Epithelial cell of esophagus (primary cell): ENCODE data around the gene INAVA.

Experiments used
- DNase-seq: peaks from one replicate; pipeline ENCODE4 v3.0.0; 2010; ENCODE audit warnings: low read depth
- H3K4me3 ChIP-seq: 2 replicates; pipeline ENCODE4 v1.5.1; 2011; ENCODE audit warnings: mild to moderate bottlenecking, low read length, control low read depth
- TF ChIP-seq, protein P1 (sequence below): IDR thresholded peaks from 2 replicates; pipeline ENCODE4 v1.5.1; 2011; ENCODE audit warnings: low read depth, mild to moderate bottlenecking, low read length, control low read depth, inconsistent platforms; ENCODE audit not compliant: insufficient read depth; ENCODE audit errors: missing control alignments

The INAVA gene

DNA sequence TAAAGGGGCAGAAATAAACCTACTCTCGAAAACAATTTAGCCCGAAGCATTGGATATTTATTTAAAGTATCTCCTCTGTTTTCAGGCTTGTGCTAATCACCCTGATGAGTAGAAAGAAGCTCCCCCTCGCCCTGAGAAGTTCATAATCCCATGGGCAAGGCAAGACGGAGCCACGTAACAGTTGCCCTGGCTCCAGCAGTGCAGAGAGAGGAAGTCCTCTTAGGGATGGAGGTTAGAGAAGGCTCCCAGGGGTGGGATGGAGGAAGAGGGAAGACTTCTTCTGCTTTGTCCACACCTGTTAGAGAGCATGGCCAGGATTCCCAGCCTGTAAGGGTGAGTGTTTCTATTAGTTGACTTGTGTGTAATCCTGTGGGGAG is 25.3 kb upstream of the INAVA start:
- TF ChIP-seq, protein P1, sequence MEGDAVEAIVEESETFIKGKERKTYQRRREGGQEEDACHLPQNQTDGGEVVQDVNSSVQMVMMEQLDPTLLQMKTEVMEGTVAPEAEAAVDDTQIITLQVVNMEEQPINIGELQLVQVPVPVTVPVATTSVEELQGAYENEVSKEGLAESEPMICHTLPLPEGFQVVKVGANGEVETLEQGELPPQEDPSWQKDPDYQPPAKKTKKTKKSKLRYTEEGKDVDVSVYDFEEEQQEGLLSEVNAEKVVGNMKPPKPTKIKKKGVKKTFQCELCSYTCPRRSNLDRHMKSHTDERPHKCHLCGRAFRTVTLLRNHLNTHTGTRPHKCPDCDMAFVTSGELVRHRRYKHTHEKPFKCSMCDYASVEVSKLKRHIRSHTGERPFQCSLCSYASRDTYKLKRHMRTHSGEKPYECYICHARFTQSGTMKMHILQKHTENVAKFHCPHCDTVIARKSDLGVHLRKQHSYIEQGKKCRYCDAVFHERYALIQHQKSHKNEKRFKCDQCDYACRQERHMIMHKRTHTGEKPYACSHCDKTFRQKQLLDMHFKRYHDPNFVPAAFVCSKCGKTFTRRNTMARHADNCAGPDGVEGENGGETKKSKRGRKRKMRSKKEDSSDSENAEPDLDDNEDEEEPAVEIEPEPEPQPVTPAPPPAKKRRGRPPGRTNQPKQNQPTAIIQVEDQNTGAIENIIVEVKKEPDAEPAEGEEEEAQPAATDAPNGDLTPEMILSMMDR = no peak
- no peak overlapping the region for H3K4me3 ChIP-seq

DNA sequence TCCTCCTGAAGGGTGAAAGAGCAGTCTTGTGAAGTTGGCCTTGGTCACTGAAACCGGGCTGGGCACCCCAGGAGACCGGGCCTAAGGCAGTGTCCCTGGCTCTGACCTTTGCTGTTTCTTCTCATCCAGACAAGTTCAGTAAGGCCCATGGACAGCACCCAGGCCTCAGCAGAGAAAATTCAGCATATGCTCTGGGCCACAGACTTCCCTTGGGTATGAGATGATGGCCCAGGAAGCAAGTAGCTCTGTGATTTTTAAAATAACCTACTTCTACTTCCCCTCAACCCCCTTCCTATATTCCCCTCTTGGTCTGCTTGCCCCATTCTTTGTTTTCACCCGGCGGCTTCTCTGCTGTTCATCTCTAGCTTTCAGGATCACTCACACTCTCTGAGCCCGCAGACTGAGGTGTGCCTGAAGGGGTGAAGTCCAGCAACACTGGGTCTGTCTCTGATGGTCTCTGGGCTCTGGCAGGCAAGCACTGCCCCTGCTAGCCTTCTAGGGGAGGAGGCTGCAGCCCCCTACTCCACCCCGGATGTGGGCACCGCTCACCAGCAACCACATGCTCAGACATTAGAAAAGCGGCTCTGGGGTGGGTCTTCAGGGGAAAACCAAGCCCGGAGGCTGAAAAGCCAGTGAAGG is 24.8 kb upstream of the INAVA start:
- TF ChIP-seq, protein P1 = no peak
- H3K4me3 ChIP-seq = no peak overlapping the region
- no peak for DNase-seq

More for the DNA sequence above, 25.3 kb upstream of the INAVA start:
- no peak for DNase-seq

DNA sequence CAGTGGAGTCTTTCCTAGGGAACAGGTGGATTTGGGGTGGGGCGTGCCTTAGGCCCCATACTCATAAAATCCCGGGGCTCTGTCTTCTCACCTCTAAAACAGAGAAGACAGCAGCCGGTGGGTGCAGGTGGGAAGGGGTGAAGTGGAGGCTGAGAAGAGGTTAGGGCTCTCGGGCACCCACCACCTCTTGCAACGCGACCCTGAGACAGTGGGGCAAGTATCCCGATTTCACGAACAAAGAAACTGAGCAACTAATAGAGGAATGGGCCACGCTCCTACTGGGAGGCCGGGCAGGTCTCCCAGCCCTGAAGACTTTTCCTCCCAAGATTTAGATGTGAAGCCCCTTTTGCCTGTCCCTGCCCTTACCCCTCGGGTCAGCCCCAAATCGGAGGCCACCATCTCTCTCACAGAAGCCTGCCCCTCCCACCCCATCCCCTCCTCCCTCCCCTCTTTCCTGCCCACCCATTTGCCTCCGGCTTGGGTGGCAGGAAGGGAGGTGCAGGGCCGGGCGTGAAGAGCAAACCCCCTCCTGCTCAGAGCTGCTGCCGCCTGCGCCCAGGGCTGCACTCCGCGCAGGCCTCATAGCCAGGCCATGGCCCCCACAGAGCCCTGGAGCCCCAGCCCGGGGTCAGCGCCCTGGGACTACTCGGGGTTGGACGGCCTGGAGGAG is 22.1 kb upstream of the INAVA start, which contains the start of gene GPR25:
Gene GPR25 (plus strand): TSS at position 536 of the 670 bp plus-strand sequence. CDS start 57 bp downstream, at position 593.
- DNase-seq = no peak
- no peak within 1 kb of the TSS for H3K4me3 ChIP-seq
- TF ChIP-seq, protein P1 = no peak

DNA sequence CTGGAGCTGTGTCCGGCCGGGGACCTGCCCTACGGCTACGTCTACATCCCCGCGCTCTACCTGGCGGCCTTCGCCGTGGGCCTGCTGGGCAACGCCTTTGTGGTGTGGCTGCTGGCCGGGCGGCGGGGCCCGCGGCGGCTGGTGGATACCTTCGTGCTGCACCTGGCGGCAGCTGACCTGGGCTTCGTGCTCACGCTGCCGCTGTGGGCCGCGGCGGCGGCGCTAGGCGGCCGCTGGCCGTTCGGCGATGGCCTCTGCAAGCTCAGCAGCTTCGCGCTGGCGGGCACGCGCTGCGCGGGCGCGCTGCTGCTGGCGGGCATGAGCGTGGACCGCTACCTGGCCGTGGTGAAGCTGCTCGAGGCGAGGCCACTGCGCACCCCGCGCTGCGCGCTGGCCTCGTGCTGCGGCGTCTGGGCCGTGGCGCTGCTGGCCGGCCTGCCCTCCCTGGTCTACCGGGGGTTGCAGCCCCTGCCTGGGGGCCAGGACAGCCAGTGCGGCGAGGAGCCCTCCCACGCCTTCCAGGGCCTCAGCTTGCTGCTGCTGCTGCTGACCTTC is 21.5 kb upstream of the INAVA start:
- TF ChIP-seq, protein P1 = no peak
- H3K4me3 ChIP-seq = no peak overlapping the region
- no peak for DNase-seq

DNA sequence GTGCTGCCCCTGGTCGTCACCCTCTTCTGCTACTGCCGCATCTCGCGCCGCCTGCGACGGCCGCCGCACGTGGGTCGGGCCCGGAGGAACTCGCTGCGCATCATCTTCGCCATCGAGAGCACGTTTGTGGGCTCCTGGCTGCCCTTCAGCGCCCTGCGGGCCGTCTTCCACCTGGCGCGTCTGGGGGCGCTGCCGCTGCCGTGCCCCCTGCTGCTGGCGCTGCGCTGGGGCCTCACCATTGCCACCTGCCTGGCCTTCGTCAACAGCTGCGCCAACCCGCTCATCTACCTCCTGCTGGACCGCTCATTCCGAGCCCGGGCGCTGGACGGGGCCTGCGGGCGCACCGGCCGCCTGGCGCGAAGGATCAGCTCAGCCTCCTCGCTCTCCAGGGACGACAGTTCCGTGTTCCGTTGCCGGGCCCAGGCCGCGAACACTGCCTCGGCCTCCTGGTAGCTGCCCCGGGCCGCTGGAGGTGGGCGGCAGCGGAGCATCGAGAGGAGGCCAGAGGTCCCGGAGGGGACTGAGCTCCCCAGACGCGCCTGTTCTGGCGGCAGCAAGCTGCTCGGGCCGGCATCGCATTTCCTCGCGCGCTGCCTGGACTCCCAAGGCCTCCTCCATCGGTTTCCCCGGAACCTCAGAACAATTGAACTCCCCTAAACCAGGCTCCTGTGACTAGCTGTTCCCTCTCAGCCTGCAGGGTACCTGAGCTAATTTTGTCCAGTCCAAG is 20.9 kb upstream of the INAVA start:
- no peak for DNase-seq
- H3K4me3 ChIP-seq = no peak overlapping the region
- TF ChIP-seq, protein P1 = no peak

DNA sequence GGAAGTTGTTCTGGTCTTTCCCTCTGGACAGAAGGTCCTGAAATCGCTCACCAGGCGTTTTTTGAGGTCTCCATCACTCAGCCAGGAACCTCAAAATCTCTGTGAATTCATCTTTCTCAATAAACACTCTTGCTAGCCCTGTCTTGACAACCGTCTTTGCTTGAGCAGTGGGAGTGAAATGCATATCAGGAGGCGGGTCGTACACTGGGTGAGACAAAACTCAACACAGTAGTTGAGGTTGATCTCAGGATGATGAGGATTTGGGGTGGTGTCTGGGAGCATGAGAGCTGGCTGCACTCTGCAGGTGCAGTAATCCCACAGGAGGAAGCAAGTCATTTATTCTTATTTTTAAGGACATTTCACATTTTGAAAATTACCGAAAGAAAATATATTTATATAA is 20.0 kb upstream of the INAVA start:
- TF ChIP-seq, protein P1 = no peak
- DNase-seq = no peak
- no peak overlapping the region for H3K4me3 ChIP-seq
